Activated CD4-positive, alpha-beta T cell treated with anti-CD3 and anti-CD28 coated beads, Interleukin-2, amount 50 U/mL, for 16 hours (primary cell): ENCODE data around the gene PHF20.
A peak's percentile ranks its signal among the peaks of the same experiment; 100 is the strongest.
"Not testable (repeated sequence)": the region's sequence is repeated elsewhere in the genome, so short reads cannot be mapped to it uniquely, and the experiment has no call there.

Source experiments
- DNase-seq: peaks from one replicate; pipeline ENCODE4 v3.0.0-alpha.2; 2020

The PHF20 gene

DNA sequence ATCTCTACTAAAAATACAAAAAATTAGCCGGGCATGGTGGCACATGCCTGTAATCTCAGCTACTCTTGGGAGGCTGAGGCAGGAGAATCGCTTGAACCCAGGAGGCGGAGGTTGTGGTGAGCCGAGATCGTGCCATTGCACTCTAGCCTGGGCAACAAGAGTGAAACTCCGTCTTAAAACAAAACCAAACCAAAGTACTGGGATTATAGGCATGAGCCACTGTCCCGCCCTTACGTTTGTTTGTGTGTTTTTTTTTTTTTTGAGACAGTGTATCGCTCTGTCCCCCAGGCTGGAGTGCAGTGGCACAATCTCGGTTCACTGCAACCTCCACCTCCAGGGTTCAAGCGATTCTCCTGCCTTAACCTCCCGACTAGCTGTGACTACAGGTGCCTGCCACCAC lies 12.0 kb downstream of the PHF20 start:
- peak; percentile 39 for DNase-seq

DNA sequence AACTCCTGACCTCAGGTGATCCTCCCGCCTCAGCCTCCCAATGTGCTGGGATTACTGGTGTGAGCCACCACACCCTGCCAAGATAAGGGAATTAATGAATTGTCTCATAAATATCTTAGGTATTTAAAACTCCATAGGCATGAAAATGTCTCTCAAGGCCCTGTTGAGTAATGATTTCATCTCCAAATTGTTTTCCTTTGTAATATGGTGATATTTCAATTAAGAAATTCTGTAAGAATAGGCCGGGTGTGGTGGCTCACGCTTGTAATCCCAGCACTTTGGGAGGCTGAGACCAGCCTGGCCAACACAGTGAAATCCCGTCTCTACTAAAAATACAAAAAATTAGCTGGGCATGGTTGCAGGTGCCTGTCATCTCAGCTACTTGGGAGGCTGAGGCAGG lies 13.7 kb downstream of the PHF20 start:
- DNase-seq: not testable (repeated sequence)

DNA sequence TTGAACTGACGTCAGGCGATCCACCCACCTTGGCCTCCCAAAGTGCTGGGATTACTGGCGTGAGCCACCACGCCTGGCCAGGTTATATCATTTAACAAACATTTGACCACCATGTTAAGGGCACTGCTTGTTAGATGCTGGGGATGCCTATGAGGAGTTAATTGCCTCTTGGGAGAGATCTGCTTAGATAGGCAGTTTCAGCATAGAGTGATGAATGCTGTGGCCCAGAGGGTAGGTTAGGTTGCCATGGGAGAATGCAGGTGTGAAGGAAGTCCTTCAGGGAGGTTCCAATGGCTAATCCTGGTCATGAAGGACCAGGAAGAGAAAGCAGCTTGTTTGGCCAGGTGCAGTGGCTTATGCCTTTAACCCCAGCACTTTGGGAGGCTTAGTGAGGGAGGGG lies 17.0 kb downstream of the PHF20 start:
- DNase-seq: no peak

DNA sequence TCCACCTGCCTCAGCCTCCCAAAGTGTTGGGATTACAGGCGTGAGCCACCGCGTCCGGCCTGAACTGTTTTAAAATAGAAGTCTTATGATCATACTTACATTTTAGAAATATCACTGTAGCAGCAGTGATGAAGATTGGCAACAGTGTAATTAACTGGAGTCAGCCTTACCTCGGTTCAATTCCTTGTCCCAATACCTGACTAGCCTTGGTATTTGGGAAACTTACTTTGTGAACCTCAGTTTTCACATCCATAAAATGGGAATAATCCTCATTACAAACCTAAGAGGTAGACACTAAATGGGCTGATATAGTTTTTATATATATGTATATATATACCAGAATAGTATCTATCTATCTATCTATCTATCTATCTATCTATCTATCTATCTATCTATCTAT lies 19.3 kb downstream of the PHF20 start:
- no peak for DNase-seq

DNA sequence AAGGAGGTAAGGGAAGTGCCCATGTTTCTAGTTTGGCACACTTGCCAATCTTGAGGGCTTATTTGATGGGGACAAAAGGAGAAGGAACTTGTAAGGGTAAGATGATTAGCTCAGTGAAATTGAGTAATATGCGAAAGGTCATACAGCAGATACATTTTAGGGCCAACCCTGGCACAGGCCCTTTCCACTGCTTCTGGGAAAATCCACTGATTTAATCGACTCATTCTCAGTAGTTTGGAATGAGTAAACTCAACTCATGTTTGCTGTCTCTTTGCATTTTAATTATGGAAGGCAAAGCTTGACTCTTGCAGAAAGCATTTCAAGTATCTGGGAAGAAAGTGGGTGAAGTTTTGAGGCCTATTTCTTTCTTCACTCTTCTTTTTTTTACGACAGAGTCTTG lies 20.0 kb downstream of the PHF20 start:
- DNase-seq: peak; percentile 18

DNA sequence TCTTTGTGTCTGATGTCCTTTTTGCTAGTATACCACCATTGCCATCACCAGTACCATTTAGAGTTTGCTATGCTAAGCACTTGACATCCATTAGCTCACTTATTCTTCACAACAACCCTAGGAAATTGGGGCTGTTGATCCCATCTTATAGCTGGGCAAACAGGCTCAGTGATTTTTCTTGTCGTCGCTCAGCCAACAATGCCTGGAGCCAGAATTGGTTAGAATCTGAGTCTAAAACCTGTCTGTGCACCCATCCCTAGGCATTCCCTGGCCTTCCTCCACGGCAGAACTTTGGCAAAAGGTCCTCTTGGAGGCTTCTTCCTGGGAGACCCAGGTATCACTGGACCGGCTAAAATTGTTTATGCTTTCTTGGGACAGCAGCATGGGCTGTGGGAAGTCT lies 20.9 kb downstream of the PHF20 start:
- no peak for DNase-seq

DNA sequence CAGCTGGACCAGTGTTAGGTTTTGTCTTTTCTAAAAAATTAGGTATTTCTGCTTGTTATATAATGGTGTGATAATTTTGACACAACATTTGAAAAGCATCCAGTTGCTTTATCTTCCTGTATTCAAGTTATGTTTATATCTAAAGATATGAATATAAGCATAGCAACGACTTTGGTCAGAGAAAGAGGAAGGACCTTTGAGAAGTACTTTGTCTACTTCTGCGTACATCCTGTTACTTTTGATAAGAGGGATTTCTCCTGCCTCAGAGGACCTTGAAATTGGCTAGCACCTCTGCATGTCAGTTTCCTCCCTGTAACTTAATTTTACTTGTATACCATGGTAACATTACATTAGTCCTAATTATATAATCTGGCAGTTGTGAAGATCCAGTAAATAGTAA lies 24.8 kb downstream of the PHF20 start:
- DNase-seq: no peak

DNA sequence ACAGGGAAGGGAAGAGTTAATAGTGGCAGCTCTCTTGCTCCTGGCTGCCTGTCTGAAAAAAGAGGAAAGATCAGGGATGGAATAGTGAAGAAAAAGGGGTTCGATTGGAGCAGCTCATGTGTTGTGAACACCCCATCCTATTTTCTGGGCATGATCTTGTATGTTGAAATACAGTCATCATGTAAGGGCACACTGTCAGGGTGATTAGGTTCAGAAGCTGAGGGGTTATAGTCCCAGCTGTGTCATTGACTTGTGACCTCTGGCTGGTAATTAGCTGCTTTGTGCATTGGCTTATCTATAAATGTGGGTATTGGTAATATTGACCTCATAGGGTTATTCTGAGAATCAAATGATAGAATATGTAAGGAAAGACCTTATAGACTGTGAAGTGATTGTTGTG lies 30.1 kb downstream of the PHF20 start:
- no peak for DNase-seq

DNA sequence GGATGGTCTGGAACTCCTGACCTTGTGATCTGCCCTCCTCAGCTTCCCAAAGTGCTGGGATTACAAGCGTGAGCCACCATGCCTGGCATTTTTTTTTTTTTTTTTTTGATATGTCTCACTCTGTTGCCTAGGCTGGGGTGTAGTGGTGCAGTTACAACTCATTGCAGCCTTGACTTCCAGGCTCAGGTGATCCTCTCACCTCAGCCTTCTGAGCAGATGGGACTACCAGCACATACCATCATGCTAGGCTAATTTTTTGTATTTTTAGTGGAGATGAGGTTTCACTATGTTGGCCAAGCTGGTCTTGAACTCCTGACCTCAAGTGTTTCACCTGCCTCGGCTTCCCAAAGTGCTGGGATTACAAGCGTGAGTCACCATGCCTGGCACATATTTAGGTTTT lies 34.3 kb downstream of the PHF20 start:
- no peak for DNase-seq

DNA sequence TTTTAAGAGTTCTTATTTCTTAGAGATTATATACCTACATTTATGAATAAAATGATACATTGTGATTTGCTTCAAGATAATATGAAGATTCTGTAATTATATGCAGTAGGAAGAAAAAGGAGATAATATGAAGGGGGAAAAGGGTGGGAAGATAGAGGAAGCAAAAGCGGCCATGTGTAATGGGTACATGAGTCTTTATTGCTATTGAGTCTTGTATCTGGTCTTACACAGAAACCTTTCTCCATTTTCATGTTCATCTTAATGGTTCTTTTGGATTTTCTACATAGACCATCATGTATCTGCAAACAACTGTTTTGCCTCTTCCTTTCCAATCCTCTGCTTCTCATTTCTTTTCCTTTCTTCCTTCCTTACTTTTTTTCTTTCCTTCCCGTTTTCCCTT lies 36.1 kb downstream of the PHF20 start:
- no peak for DNase-seq

DNA sequence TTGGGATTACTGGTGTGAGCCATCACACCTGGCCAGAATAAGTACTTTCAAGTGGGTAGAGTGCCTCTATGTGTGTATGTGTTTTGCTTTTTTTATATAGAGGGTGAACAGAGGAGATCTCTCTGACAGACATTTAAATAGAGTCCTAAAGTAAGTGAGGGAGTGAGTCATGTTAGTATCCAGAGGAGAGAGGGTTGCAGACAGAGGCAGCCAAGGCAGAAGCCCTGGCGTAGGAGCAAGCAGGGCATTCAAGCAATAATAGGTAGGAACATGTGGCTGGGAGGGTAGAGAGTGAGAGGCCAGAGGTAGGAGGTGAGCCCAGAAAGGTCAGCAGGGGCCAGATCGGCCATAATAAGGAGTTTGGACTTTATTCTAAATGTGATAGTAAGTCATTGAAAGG lies 48.9 kb downstream of the PHF20 start:
- no peak for DNase-seq

DNA sequence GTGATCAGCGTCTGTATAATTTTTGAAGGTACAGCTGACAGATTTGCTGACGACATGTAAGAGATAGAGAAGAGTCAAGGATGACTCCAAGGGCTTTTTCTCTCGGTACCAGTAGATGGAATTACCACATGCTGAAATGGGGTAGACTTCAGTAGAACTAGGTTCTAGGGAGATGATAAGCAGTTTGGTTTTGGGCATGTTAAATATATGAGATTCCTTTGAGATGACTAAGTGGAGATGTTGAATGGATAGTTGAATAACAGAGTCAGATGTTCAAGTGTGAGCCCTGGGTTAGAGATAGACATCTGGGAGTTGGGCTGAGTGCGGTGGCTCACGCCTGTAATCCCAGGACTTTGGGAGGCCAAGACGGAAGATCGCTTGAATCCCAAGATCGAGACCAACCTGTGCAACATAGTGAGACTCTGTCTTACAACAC lies 50.0 kb downstream of the PHF20 start:
- no peak for DNase-seq

DNA sequence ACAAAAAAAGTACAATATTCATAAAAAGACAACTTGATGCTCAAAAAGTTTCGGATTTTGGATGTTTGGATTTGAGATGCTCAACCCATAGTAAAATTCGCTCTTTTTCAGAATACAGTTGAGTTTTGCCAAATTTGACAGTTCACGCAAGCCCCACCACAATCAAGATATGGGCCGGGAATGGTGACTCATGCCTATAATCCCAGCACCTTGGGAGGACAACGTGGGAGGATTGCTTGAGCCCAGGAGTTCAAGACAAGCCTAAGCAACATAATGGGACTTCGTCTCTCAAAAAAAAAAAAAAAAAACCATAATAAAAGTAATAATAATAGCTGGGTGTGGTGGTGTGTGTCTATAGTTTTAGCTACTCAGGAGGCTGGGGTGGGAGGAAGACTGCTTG lies 51.3 kb downstream of the PHF20 start:
- no peak for DNase-seq

DNA sequence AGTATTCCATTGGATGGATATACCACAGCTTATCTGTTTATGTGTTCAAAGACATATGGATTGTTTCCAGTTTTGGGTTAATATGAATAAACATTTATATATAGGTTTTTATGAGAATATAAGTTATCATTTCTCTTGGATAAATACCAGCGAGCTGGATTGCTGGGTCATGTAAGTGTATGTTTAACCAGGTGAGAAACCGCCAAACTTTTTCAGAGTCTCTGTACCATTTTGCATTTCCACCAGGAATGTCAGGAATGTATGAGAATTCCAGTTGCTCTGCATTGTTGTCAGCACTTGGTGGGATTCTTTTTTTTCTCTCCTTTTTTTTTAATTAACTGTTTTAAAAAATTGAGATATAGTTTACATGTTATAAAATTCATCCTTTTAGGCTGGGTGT lies 52.1 kb downstream of the PHF20 start:
- no peak for DNase-seq

DNA sequence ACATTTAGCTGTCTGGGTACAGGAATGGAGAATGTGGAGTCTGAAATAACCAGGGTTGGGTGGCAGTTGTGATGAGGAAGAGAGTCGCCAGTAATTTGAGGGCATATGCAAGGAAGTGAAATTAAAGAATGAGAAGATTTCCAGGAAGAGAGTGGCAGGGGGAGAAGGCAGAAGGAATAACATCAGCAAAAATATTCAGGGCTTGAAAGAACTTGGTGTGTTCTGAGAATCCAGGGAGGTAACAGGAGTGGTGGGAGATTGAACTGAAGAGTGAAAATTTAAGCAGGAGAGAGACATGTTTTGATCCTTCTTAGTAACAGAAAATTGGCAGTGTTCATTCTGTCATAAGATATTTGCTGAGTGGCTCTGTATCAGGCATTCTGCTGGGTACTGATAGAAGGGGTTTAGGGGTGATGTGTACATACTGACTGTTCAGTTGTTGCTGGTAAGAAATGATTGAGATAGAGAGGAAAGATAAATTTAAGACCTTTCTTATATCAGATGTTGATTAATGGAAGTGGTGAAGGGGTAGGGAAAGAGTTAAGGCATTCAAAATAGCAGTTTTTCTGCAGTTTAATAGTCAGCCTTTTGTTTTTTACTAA lies 54.7 kb downstream of the PHF20 start:
- DNase-seq: no peak

DNA sequence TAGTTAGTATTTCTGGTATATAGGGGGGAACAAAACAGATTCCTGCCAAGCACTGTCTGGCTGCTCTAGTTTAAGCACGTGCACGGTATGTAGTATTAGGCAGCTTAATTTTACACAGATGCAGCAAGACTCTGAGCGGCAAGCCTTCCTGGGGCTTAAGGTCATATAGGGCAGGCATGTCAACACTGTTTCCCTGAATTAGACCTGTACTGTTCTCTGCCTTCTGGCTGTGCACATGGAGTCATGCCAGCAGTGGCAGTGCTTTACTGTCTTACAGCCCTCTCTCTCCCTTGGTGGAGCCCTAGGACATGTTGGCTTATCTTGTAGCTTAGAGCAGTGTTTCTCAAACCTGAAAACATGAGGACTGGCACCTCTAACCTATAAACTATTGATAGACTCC lies 56.6 kb downstream of the PHF20 start:
- DNase-seq: no peak

DNA sequence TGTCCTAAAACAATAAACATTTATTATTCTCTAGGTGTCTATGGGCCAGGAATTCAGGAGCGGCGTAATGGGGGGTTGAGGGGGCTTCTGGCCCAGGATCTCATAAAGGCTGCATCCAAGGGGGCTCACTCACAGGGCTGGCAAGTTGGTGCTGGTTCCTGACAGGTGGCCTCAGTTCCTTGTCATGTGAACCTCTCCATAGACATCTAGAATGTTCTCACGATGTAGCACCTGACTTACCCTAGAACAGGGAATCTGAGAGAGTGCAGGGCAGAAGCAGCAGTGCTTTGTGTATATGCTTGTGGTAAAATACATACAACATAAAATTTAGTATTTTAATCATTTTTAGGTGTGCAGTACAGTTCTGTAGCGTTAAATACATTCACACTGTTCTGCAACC lies 57.1 kb downstream of the PHF20 start:
- no peak for DNase-seq

DNA sequence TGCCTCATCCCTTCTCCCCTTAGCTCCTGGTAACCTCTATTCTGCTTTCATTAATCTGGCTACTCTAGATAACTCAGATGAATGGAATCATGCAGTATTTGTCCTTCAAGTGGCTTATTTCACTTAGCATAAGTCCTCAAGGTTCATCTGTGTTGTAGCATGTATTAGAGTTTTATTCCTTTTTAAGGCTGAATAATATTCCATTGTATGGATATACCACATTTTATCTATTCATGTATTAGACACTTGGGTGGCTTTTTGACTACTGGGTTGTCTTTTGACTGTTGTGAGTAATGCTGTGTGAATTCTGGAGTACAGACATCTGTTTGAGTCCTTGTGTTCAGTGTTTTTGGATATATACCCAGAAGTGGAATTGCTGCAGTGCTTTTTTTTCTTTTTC lies 58.4 kb downstream of the PHF20 start:
- DNase-seq: no peak

DNA sequence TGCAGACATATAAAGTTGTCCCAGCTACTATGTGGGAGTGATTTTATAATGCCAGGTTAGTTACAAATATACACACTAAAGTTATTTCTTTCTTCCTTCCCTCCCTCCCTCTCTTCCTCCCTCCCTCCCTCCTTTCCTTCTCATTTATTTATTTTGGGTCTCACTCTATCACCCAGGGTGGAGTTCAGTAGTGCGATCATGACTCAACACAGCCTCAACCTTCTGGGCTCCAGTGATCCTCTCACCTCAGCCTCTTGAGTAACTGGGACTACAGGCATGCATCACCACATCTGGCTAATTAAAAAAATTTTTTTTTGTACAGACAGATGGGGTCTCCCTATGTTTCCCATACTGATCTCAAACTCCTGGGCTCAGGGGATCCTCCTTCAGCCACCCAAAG lies 59.2 kb downstream of the PHF20 start:
- no peak for DNase-seq

DNA sequence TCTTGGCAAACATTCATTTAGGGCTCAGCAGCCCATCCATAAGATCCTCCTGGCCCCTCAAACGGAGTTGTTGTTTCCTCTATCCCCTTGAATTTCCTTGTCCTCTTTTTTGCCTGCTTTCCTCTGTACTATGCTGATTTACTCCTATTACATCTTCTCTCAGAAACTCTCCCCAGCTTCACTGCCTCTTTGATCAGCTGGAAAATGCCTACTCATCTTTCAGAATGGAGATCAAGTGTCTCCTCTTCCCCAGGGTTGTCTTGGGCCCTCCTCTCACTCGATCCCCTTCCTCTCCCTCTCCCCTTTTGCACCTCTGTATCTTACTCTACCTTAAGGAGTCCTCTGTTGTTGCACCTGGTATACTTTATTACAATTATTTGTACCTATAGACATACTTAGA lies 60.2 kb downstream of the PHF20 start:
- no peak for DNase-seq

DNA sequence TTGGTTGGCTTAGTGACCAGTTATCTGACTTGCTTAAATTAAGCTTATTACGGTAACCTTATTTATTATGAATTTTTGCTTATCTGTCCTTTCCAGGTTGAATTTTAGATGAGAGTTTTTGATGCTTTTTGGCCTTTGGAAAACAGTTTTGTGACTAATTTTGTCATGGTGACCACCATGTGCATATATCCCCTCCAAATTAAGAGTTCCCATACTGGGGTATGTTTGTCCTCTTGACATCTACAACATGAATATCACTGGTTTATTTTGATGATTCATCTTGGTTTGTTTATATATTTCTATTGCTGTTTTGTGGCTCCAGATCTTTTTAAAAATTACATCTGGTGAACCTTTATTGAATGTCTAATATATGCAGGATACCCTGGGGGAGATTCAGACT lies 61.4 kb downstream of the PHF20 start:
- DNase-seq: no peak

DNA sequence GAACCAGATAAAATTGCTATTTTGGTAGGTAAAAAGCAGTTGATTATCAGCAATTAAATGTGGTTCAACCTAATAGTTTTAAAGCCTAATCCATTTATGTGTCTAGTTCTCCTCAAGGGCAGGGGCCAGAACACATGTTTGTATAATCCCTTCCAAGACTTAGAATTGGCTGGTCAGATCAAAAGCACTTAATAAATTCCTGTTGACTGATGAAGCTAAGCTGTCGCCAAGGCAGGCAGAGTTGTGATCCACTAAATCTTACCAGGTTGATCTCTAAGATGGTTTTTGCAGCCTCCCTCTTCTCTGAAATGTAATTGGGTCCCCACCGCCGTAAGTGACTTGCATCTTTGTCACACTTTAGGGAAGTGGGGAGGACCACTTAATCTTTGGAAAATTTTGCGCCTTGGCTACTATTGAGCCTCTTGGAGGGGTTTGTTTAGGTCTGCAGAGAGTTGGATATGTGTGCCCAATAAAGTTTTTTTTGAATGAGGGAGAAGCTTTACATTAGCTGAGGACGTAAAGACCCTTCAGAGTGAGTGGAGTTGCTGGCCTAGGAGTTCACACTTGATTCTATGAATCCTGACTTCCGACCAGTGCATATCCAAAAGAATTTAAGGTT lies 65.9 kb downstream of the PHF20 start:
- no peak for DNase-seq

DNA sequence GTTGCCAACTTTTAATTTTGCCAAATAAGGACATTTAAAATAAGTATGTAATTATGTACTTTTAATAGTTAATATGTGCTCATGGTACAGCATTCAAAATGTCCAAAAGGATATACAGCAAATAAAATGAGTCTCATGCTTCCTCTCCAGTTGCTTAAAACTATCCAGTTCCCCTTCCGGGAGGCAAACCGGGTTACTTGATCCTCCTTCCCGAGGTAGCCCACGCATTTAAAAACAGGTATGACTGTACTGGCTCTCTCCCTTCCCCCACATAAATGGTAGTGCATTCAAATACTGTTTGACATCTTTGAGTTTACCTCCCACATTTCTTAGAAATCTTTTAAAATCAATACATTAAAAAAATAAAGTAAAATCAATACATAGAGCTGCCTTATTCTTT lies 66.4 kb downstream of the PHF20 start:
- DNase-seq: no peak

DNA sequence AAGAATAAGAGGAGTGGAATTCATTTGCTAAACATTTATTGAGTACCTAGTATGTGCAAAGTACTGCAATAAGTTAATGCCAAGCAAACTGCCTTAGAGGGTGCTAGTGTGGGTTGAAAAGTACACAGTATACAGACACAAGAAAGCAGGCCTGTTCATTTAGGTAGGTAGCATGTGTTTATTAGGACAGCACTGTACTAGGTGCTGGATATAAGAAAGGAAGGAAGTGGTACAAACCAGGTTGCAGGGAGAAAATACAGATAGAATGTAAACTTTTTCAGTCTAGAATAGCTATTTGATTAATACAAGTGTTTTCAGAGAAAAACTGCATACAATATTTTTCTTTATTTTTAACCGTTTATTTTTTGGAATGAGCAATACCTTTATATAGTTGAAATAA lies 68.1 kb downstream of the PHF20 start:
- no peak for DNase-seq

DNA sequence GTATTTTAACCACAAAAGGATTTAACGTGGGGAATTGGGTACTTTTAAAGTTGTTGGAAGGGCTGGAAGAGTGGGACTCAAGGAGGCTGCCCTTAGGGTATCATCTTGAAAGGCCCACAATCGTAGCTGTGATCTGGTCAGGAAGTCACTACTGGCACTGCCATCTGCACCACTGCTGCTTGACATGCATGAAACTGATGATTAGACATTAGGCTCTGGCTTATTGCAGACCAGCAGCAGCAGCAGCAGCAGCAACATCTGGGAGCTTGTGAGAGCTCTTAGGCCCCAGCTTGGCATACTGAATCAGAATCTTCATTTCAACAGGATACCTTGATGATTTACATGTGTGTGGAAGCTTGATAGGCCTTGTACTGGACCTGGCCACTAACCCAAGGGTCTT lies 68.6 kb downstream of the PHF20 start:
- no peak for DNase-seq

DNA sequence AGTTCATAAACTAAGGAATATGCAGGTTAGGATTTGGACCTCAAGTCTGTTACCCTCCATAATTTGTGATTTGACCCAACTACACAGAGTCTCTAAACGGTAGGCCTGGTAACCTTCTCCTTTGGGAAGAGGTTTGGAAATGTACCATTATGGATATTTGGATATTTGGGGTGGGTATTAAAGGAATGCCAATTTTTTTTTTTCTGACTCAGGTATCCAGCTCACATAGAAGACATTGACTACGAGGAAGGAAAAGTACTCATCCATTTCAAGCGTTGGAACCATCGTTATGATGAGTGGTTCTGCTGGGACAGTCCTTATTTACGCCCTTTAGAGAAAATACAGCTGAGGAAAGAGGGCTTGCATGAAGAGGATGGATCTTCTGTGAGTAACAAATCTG lies 70.5 kb downstream of the PHF20 start:
- DNase-seq: no peak
